ENCODE measurements around the gene RPS21.

Gene RPS21

GRCh38 chr20:62381842-62382241 lies 5.1 kb upstream of the RPS21 start:
- DNase-seq: no peak

DNA sequence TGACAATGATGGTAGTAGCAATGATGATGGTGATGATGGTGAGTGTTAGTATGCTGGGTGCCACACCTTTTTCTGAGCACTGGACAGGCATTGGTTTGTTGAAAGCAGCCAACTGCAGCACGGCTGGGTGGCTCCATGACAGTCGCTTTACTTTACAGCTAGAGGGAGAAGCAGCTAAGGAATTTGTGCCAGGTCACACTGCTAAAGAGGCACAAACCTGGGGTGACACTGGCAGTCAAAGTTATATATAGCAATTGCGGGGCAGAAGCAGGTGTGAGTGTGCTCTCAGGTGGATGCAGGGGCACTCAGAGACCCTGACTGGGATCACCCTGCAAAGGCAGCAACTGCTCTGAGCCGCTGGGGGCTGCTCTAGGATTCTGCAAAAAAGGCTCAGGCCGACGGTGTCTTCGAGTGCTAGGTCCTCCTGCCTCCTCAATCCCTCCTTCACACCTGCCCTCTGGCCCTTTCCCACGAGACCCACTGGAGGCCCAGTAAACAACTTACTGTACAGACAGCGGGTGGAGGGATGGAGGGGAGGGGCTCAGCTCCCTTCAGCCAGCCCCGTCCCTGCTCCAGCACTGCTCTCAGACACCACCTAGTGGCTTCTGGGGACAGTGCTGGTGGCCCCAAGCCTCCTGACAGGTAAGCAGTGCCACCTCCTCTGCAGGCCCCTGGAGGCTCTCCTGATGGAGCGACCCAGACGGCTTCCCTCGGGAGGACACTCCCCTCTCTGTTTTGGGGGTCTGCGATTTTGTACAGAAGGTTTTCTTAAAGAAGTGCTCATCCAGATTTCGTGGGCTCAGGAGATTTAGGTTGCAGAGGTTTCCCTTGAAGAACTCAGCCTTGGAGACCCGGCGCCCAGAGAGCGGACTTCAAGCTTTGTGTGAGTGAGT lies 4.4 kb upstream of the RPS21 start:
- peak; percentile 82 for DNase-seq

- no peak for DNase-seq
Measured at GRCh38 chr20:62387219-62387913, 463 bp downstream of the RPS21 start.

DNA sequence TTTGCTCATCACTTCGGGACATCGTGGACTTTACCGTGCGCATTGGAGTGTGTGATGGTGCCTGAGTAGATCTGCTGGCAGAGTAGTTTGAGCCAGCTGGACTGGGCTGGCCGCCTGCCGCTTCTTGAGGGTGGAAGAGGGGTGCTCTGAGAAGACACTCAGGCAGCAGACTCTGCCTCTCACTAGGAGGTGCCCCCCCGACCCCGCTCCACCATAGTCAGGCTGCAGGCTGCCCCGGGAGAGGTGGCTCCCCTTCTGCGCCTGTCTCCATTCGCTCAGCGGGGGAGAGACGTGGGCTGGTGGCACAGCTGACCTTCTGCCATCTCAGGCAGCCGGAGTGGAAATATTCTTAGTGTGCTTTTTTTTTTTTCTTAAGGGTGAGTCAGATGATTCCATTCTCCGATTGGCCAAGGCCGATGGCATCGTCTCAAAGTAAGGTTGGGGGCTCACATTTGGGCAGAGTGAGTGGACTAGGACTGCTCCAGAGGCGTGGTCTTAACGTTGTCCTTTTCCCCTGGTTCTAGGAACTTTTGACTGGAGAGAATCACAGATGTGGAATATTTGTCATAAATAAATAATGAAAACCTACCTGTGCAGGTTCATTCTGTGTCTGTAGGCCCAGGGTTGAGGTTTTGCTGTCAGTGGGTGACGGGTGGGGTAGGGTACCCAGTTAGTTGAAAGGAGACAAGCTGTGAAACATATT lies 1.2 kb downstream of the RPS21 start:
- no peak for DNase-seq

DNA sequence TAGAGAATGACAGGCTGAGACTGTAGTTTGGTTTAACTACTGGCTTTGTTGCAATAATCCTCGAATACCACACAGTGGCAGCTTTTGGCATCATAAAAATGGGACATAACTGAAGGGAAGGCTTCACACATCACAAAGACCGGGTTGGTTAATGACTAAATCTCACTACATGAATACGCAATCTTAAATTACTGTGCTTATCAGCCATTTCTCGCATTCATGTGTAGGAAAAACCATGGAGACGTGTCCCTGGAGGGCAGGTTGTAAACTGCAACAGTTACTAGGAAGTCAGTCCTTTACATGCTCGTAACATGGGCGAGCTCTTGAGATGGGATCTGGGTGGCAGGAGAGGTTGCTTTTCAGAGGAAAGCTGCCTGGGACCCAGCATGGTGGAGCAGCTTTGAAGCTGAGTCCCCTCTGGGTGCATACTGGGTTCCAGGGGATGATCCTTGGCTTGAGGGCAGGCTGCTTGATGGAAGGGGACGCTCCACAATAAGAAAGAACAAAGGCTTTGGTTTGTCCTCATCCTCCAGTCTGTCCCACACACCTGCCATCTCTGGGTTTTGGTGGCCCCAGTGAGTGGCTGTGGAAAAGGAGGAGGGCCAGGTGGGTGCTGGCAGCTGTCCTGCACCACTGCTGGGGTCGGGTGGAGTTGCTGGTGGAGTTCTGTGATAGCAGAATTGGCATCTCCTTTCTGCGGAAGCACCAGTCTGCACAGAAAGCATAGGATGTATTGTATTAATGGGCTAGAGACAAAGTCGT lies 2.1 kb downstream of the RPS21 start:
- DNase-seq: peak; percentile 44

GRCh38 chr20:62389601-62390087 lies 2.7 kb downstream of the RPS21 start:
- DNase-seq: no peak

DNA sequence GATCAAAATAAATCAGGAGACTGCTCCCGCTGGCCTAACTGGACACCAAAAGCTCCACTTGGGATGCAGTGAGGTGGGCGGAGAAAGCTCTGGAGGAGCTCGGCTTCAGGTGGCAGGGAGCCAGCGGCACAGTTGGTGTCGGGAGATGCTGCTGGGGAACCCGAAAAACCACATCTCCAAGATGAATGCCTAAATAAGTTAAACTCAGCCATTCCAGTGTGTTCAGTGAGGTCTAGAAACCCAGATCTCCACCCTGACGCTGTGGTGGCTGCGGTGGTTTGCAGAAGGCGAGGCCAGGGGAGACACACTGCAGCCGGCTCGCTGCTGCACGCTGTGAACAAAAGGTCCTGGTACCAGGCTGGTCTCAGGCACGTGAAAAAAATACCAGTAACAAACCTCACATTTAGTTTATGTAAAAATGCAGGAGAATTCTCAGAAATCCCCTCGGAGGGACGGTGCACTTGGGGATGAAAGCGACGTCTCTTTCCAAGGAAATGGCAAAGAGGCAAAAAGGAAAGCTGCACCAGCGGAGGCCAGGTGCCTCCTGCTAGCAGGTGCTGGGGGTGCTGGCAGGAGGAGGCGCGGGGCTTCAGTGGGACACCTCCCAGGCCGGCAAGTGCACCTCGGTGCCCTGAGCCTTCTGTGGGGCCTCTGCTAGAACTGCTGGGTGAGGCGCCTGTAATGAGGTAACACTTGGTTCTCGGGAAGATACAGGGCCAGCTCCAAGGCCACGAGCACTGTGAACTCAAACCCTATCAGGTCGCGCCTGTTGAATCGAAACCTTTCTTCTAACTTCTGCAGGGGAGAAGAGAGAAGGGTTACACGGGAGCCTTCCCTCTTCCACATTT lies 3.6 kb downstream of the RPS21 start:
- DNase-seq: no peak

- DNase-seq: no peak
Measured at GRCh38 chr20:62391165-62392076, 4.5 kb downstream of the RPS21 start.

GRCh38 chr20:62392077-62392418 lies 5.1 kb downstream of the RPS21 start:
- no peak for DNase-seq

DNA sequence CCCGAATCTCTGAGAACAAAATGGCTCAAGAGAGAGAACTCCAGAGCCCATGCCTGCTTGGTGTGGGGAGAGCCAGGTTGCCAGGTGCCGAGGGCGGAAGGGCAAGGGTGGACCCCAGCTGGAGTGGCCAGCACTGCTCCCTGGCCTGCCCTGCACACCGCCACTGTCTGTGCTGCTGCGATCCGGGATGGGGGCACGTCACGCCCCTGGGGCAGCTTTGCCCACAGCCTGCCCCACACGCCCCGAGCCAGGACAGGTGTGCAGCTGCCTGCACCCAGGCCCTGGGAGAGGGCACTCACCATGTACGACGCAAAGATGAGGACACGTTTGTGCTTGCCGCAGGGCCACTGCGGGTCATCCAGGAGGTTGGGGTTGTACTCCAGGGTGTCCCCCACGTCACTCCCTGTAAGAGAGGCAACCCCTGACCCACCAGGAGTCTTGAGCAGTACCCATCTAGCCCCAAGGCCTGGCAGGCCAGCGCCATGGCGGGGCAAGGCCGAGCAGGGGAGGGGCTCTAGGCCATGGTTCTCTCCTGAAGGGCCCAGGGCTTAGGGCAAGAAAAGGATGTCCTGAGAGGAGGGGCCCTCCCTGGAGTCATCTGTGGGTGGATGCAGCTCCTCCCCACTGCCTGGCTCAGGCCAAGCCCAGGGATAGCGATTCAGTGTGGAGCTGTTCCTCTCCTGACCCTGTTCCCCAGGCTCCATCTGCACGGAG lies 5.9 kb downstream of the RPS21 start:
- DNase-seq: no peak

- no peak for DNase-seq
Measured at GRCh38 chr20:62393335-62393665, 6.4 kb downstream of the RPS21 start.

- DNase-seq: no peak
Measured at GRCh38 chr20:62393830-62394229, 6.9 kb downstream of the RPS21 start.

DNA sequence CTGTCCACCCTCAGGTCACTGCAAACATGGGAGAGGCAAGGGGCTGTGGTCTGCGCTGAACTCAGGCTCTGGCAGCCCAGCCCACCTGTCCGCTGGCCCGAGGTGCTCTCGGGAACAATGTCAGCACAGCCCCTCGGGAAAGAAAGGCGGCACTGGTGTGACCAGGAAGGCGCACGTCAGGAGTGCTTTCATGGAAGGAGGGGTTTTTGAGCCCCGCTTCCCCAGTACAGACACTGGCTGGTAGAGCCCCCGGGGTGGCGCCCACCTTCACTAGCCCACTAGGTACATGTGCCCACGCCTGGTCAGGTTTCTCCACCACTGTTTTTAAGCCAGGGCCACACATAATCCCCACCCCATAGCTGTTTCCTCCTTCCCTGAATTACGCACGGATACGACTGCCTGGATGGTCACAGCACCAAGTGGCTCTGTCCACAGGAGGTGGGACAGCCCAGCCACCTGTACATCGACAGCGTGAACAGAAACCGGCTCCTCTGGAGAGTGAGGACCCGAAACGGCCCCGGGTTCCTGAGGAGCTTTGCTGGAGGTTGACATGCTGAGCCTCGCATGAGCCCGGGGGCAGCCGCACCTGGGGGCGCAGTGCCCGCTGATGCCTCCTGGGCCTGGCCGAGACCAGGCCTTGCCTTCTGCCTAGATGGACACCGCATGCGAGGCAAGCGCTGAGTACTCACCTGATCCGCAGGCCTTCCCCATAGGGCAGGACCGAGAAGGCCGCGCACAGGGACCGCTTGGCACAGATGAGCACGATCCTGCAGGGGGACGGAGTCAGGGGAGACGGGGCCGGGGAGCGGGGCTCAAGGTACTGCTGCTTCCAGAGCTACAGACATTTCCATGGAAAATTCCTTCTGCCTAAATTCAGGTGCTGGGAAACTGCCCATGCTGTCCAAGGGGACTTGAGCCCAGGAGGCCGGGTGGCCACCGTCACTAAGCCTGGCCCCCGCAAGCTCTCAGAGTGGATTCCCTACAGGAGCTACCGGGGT lies 7.6 kb downstream of the RPS21 start:
- no peak for DNase-seq

- DNase-seq: no peak
Measured at GRCh38 chr20:62395311-62396242, 8.7 kb downstream of the RPS21 start.

- DNase-seq: no peak
Measured at GRCh38 chr20:62396367-62397239, 9.7 kb downstream of the RPS21 start.

- no peak for DNase-seq
Measured at GRCh38 chr20:62398120-62398821, 11.4 kb downstream of the RPS21 start.

Measured in hematopoietic multipotent progenitor cell treated with erythropoietin and hydrocortisone succinate and interleukin-3 and kit ligand, for 8 days (in vitro differentiated cells).